B cell (primary cell): ENCODE results near the gene SSX3. TPM values are rescaled to one million over a fixed set of nuclear protein-coding genes. Genes with fewer than 3 reads are reported as not detected.
"Not testable (repeated sequence)": the region's sequence is repeated elsewhere in the genome, so short reads cannot be mapped to it uniquely, and the experiment has no call there.

Experiments
- ATAC-seq: fragments of 200-7000 bp; cut with Tn5 transposase; one replicate; pipeline ENCODE4 v1.10.0; 2021; ENCODE audit warnings: low read depth, mild to moderate bottlenecking, moderate number of reproducible peaks, moderate library complexity
- CTCF ChIA-PET: fragments of 350-600 bp; sonication (Branson Sonifier 250); formaldehyde crosslinking; loops from one replicate; lab custom pipeline; 2021; ENCODE audit warnings: antibody characterized with exemption, inconsistent platforms; lab: Charles Lee
- POLR2A ChIA-PET: fragments of 350-600 bp; sonication (Branson Sonifier 250); formaldehyde crosslinking; loops from one replicate; lab custom pipeline; 2021; ENCODE audit warnings: antibody characterized with exemption; lab: Charles Lee
- DNase-seq: peaks from one replicate; pipeline ENCODE4 v3.0.0; 2013
- H2AFZ ChIP-seq: 2 replicates; pipeline ENCODE4 v1.6.1; 2012; ENCODE audit warnings: mild to moderate bottlenecking, low read depth, low read length; ENCODE audit not compliant: insufficient read depth, poor library complexity, severe bottlenecking
- H3K27ac ChIP-seq, 2 donors: 1 replicate in 1 of 2; 2 replicates in 1 of 2; pipeline ENCODE4 v1.5.1; 2012 to 2013; ENCODE audit warnings: low read length in 2 of 2, mild to moderate bottlenecking in 2 of 2, moderate library complexity in 1 of 2
- H3K27me3 ChIP-seq, 4 experiments: fragments of 200-600 bp in 1 of 4; sonication (generic) in 1 of 4; replicated peaks in 1 of 4; 1 replicate in 2 of 4; 2 replicates in 2 of 4; pipeline versions ENCODE4 v1.6.1 to v1.7.0; 2013 to 2016; ENCODE audit warnings: low read length in 3 of 4, mild to moderate bottlenecking in 2 of 4, mixed read lengths in 1 of 4, moderate library complexity in 1 of 4; ENCODE audit not compliant: insufficient read depth in 4 of 4, control insufficient read depth in 3 of 4; ENCODE audit errors: control extremely low read depth in 1 of 4
- H3K36me3 ChIP-seq, 2 experiments: replicated peaks in 1 of 2; 1 replicate in 1 of 2; 2 replicates in 1 of 2; pipeline versions ENCODE4 v1.6.1 to v1.7.1; 2013; ENCODE audit warnings: low read length in 1 of 2; ENCODE audit not compliant: insufficient read depth in 2 of 2, control insufficient read depth in 1 of 2; ENCODE audit errors: control extremely low read depth in 1 of 2, extremely low read depth in 1 of 2
- H3K4me1 ChIP-seq, 2 donors: fragments of 200-600 bp in 1 of 2; sonication (generic) in 1 of 2; 1 replicate in 1 of 2; 2 replicates in 1 of 2; pipeline versions ENCODE4 v1.5.1 to v1.6.1; 2013 to 2017; ENCODE audit warnings: low read length in 2 of 2; ENCODE audit not compliant: control insufficient read depth in 2 of 2, insufficient read depth in 2 of 2
- H3K4me2 ChIP-seq: replicated peaks from 2 replicates; pipeline ENCODE3; 2012; ENCODE audit warnings: mild to moderate bottlenecking, low read depth, low read length; ENCODE audit not compliant: poor library complexity, severe bottlenecking
- H3K4me3 ChIP-seq, 5 experiments: fragments of 200-600 bp in 1 of 5; sonication (generic) in 1 of 5; 1 replicate in 3 of 5; 2 replicates in 2 of 5; pipeline versions ENCODE4 v1.5.1 to v1.7.0; 2011 to 2016; ENCODE audit warnings: low read length in 4 of 5, mild to moderate bottlenecking in 4 of 5, low read depth in 2 of 5, control low read depth in 1 of 5, moderate library complexity in 1 of 5; ENCODE audit not compliant: insufficient read depth in 1 of 5; ENCODE audit errors: control extremely low read depth in 1 of 5, extremely low read depth in 1 of 5
- H3K79me2 ChIP-seq: fragments of 200-600 bp; sonication (generic); one replicate; pipeline ENCODE4 v1.6.0; 2016; ENCODE audit warnings: low read length; ENCODE audit not compliant: control insufficient read depth, insufficient read depth
- H3K9ac ChIP-seq: fragments of 200-600 bp; sonication (generic); 2 replicates; pipeline ENCODE4 v1.6.1; 2017; ENCODE audit warnings: mild to moderate bottlenecking, low read length, moderate library complexity
- H3K9me3 ChIP-seq, 3 donors: one replicate each; pipeline versions ENCODE4 v1.6.1 to v1.7.1; 2013; ENCODE audit warnings: low read length in 2 of 3; ENCODE audit not compliant: control insufficient read depth in 2 of 3, insufficient read depth in 1 of 3; ENCODE audit errors: control extremely low read depth in 1 of 3
- H4K20me1 ChIP-seq: 2 replicates; pipeline ENCODE4 v1.6.0; 2012; ENCODE audit warnings: mild to moderate bottlenecking, low read length; ENCODE audit not compliant: insufficient read depth, control insufficient read depth, poor library complexity, severe bottlenecking
- H3K27ac Mint-ChIP-seq: one replicate; pipeline ENCODE4 v1.8.0; 2021; ENCODE audit warnings: mixed read lengths
- H3K27me3 Mint-ChIP-seq: one replicate; pipeline ENCODE4 v1.8.0; 2021; ENCODE audit warnings: mixed read lengths
- H3K4me1 Mint-ChIP-seq: one replicate; pipeline ENCODE4 v1.8.0; 2021; ENCODE audit warnings: mixed read lengths
- H3K4me3 Mint-ChIP-seq: one replicate; pipeline ENCODE4 v1.8.0; 2021; ENCODE audit warnings: mixed read lengths
- H3K9me3 Mint-ChIP-seq: one replicate; pipeline ENCODE4 v1.8.0; 2022; ENCODE audit warnings: mixed read lengths; ENCODE audit not compliant: insufficient read depth
- EZH2 ChIP-seq: IDR thresholded peaks from 2 replicates; pipeline ENCODE4 v1.6.1; 2012; ENCODE audit warnings: borderline replicate concordance, low read depth, mild to moderate bottlenecking, moderate library complexity, low read length; ENCODE audit not compliant: insufficient read depth, poor library complexity, severe bottlenecking
- WGBS: methylation state at CpG from one replicate; pipeline ENCODE4 v1.1.5; 2013; ENCODE audit warnings: missing lambda C conversion rate; ENCODE audit not compliant: insufficient coverage; 5-methylcytosine and 5-hydroxymethylcytosine counted together
- intact Hi-C: fragments of 100-400 bp; cut with micrococcal nuclease; formaldehyde crosslinking; loops from one replicate; pipeline ENCODE4 v1.10.0; 2022
- polyA plus RNA-seq: library from polyadenylated mRNA; depleted of rRNA; stranded (reverse); fragments of >200 nt; gene quantifications from 2 replicates; pipeline ENCODE4 v1.2.3, GENCODE V29; 2012
- total RNA-seq, 2 donors: library from RNA; stranded (reverse); fragments of 120-200 nt in 1 of 2; gene quantifications; 1 replicate in 1 of 2; 2 replicates in 1 of 2; pipeline versions ENCODE4 v1.2.3 to v1.2.4, GENCODE V29; 2013 to 2022
- TF ChIP-seq, protein P1 (sequence below): fragments of 200-600 bp; IDR thresholded peaks from one replicate; pipeline ENCODE4 v1.8.0; 2022; ENCODE audit warnings: antibody characterized with exemption, mild to moderate bottlenecking

Gene SSX3
- total and polyA plus RNA-seq, 2 donors (not counting 1 experiment from before 2014, with no cell fraction given): not detected

DNA sequence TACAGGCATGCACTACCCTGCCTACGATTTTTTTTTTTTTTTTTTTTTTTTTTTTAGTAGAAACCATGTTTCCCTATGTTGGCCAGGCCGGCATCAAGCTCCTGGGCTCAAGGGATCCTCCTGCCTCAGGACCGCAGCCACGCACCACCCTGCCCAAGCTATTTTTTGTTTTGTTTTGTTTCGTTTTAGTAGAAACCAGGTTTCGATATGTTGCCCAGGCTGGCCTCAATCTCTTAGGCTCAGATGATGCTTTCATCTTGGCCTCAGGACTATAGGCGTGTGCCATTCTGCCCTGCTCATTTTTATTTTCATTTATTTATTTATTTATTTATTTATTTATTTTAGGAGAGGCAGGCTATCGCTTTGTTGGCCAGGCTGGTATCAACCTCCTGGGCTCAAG, 1.2 kb upstream of the SSX3 start:
- no peak overlapping the region for H3K9ac ChIP-seq
- H3K9me3 ChIP-seq: no peaks in the 10 kb centered on the region
- TF ChIP-seq, protein P1, sequence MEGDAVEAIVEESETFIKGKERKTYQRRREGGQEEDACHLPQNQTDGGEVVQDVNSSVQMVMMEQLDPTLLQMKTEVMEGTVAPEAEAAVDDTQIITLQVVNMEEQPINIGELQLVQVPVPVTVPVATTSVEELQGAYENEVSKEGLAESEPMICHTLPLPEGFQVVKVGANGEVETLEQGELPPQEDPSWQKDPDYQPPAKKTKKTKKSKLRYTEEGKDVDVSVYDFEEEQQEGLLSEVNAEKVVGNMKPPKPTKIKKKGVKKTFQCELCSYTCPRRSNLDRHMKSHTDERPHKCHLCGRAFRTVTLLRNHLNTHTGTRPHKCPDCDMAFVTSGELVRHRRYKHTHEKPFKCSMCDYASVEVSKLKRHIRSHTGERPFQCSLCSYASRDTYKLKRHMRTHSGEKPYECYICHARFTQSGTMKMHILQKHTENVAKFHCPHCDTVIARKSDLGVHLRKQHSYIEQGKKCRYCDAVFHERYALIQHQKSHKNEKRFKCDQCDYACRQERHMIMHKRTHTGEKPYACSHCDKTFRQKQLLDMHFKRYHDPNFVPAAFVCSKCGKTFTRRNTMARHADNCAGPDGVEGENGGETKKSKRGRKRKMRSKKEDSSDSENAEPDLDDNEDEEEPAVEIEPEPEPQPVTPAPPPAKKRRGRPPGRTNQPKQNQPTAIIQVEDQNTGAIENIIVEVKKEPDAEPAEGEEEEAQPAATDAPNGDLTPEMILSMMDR: no peak
- no peak for TF ChIP-seq EZH2
- no peaks in the 10 kb centered on the region for H3K27me3 ChIP-seq
- H3K27me3 Mint-ChIP-seq: no peaks in the 10 kb centered on the region
- H3K4me1 ChIP-seq: no peaks in the 10 kb centered on the region
- H3K4me3 Mint-ChIP-seq: no peak overlapping the region
- H4K20me1 ChIP-seq: no peaks in the 10 kb centered on the region
- DNase-seq (no peak), ATAC-seq (no peak)
- H3K27ac Mint-ChIP-seq: no peak overlapping the region
- H3K9me3 Mint-ChIP-seq: no peaks in the 10 kb centered on the region
- intact Hi-C loops: no loop called here
- no peak overlapping the region for H3K27ac ChIP-seq
- CTCF ChIA-PET: no interaction called here
- H2AFZ ChIP-seq: no peak overlapping the region
- H3K36me3 ChIP-seq: no peaks in the 10 kb centered on the region
- H3K4me3 ChIP-seq: no peak overlapping the region
- no peak overlapping the region for H3K4me2 ChIP-seq
- no peaks in the 10 kb centered on the region for H3K4me1 Mint-ChIP-seq
- WGBS: 93% methylated on average over 2 of the region's 8 CpGs
- POLR2A ChIA-PET: no interaction called here
- H3K79me2 ChIP-seq: no peaks in the 10 kb centered on the region

DNA sequence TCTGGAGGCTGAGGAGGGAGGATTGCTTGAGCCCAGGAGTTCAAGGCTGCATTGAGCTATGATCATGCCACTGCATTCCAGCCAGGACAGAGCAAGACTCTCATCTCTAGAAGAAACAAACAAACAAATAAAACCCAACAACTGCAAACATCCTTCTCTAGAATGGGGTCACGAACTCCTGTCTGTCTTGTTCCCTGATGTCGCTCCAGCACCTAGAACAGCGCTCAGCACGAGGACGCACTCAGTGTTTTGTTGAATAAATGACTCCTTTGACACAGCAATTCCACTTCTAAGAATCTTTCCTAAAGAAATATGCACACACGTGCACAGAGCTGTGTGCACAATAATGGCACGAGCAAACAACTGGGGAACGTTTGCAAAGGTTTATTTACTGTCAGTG, 10.4 kb downstream of the SSX3 start:
- WGBS: 69% methylated on average over 6 of the region's 8 CpGs
- H3K4me3 ChIP-seq, POLR2A ChIA-PET: not testable (repeated sequence)

DNA sequence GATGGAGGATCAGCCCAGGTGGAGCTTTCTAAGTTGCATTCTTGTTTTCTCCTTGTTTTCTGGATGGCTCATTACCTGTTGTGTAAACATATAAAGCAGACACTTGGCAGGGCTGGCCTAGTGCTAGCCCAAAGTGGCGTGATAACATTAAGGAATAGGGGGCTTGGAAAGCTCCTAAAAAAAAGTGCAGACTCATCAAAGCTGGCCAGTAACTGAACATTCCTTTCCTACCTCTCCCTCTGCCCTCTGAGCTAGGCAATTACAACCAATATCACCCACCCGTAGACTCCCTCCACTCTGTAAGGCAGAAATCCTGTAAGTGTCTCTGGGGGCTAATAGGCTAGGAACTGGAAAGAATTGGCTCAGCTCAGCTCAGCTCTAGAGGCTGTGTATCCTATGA, 42.5 kb downstream of the SSX3 start:
- intact Hi-C loops, H3K4me1 ChIP-seq, H3K9ac ChIP-seq, H3K4me3 ChIP-seq, DNase-seq, H3K79me2 ChIP-seq, H3K4me3 Mint-ChIP-seq, H2AFZ ChIP-seq, H3K27ac ChIP-seq, H3K9me3 Mint-ChIP-seq, H3K36me3 ChIP-seq, H3K27me3 ChIP-seq, ATAC-seq, H3K9me3 ChIP-seq, H3K4me1 Mint-ChIP-seq, H4K20me1 ChIP-seq, H3K27me3 Mint-ChIP-seq, POLR2A ChIA-PET, H3K4me2 ChIP-seq, H3K27ac Mint-ChIP-seq, CTCF ChIA-PET: not testable (repeated sequence)
- no CpG with 5 or more reads among the region's 2 CpGs for WGBS

More for the DNA sequence above, 10.4 kb downstream of the SSX3 start:
- H3K79me2 ChIP-seq, H3K4me3 Mint-ChIP-seq, DNase-seq, H3K36me3 ChIP-seq, H3K27ac Mint-ChIP-seq, intact Hi-C loops, H4K20me1 ChIP-seq, H3K27me3 Mint-ChIP-seq, H3K9me3 ChIP-seq, H3K4me2 ChIP-seq, H3K9ac ChIP-seq, H3K4me1 ChIP-seq, H3K9me3 Mint-ChIP-seq, H2AFZ ChIP-seq, H3K27me3 ChIP-seq, CTCF ChIA-PET, ATAC-seq, H3K27ac ChIP-seq, H3K4me1 Mint-ChIP-seq: not testable (repeated sequence)
